Loucy (cell line): Measurements from ENCODE around the gene CALHM3.

ENCODE experiments used
- H2AFZ ChIP-seq: fragments of 200-600 bp; sonication (generic); 2 replicates; pipeline ENCODE4 v1.6.0; 2016; ENCODE audit warnings: antibody characterized with exemption, mild to moderate bottlenecking, low read length, moderate library complexity
- H3F3A ChIP-seq: fragments of 200-600 bp; 2 replicates; pipeline ENCODE4 v1.6.0; 2016; ENCODE audit warnings: antibody characterized with exemption, low read depth, mild to moderate bottlenecking
- H3K27me3 ChIP-seq: fragments of 200-600 bp; sonication (generic); 2 replicates; pipeline ENCODE4 v1.6.1; 2014; ENCODE audit warnings: low read length, mild to moderate bottlenecking; ENCODE audit not compliant: insufficient read depth, poor library complexity, severe bottlenecking
- H3K36me3 ChIP-seq: fragments of 200-600 bp; sonication (generic); 2 replicates; pipeline ENCODE4 v1.6.1; 2016; ENCODE audit warnings: low read length; ENCODE audit not compliant: insufficient read depth
- H3K4me1 ChIP-seq: fragments of 200-600 bp; sonication (generic); 2 replicates; pipeline ENCODE4 v1.5.1; 2014; ENCODE audit warnings: low read length, mild to moderate bottlenecking; ENCODE audit not compliant: insufficient read depth, poor library complexity, severe bottlenecking
- H3K4me2 ChIP-seq: fragments of 200-600 bp; sonication (generic); 2 replicates; pipeline ENCODE4 v1.6.0; 2014; ENCODE audit warnings: antibody characterized with exemption, low read length, low read depth, mild to moderate bottlenecking; ENCODE audit not compliant: poor library complexity, severe bottlenecking
- H3K4me3 ChIP-seq: fragments of 200-600 bp; sonication (generic); 2 replicates; pipeline ENCODE4 v1.5.1; 2014; ENCODE audit warnings: low read length, mild to moderate bottlenecking, mixed read lengths; ENCODE audit not compliant: poor library complexity, severe bottlenecking
- H3K79me2 ChIP-seq: fragments of 200-600 bp; sonication (generic); 2 replicates; pipeline ENCODE4 v1.6.1; 2014; ENCODE audit warnings: low read length; ENCODE audit not compliant: insufficient read depth
- H3K9ac ChIP-seq: fragments of 200-600 bp; sonication (generic); 2 replicates; pipeline ENCODE4 v1.6.0; 2014; ENCODE audit warnings: mild to moderate bottlenecking, low read depth, low read length, moderate library complexity; ENCODE audit not compliant: poor library complexity, severe bottlenecking
- H3K9me2 ChIP-seq: fragments of 200-600 bp; sonication (generic); replicated peaks from 2 replicates; pipeline ENCODE4 v1.6.1; 2016; ENCODE audit warnings: low read depth, low read length, mixed read lengths
- H3K9me3 ChIP-seq: fragments of 200-600 bp; sonication (generic); 2 replicates; pipeline ENCODE4 v1.6.1; 2014; ENCODE audit warnings: mild to moderate bottlenecking, antibody characterized with exemption, low read length, low read depth; ENCODE audit not compliant: insufficient read depth
- H4K20me1 ChIP-seq: fragments of 200-600 bp; sonication (generic); 2 replicates; pipeline ENCODE4 v1.6.0; 2014; ENCODE audit warnings: antibody characterized with exemption, low read length, mild to moderate bottlenecking; ENCODE audit not compliant: insufficient read depth, poor library complexity, severe bottlenecking
- EZH2phosphoT487 ChIP-seq: fragments of 200-600 bp; IDR thresholded peaks from 2 replicates; pipeline ENCODE4 v1.6.1; 2018; ENCODE audit warnings: antibody characterized with exemption, mild to moderate bottlenecking, moderate library complexity, borderline replicate concordance
- TF ChIP-seq, protein P1 (sequence below): fragments of 200-600 bp; sonication (generic); conservative IDR thresholded peaks from 2 replicates; pipeline ENCODE4 v1.5.1; 2014; ENCODE audit warnings: mild to moderate bottlenecking, antibody characterized with exemption, low read length

Gene CALHM3

DNA sequence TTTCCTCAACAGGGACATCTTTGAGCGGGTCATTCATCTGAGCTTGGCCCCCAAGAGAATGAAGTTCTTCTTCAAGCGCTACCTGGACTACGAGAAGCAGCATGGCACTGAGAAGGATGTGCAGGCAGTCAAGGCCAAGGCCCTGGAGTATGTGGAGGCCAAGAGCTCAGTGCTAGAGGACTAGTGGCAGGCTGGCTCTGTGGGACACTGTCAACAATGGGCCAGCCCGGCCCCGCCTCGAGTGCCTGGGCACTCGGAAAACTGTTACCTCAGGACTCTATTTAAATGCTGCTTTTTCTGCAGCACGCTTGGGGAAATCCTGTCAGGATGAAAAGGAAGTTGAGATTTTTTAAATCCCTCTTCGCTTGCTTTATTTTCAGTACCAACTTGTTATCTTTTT lies 33.7 kb downstream of the CALHM3 start:
- Histone ChIP-seq H3K4me3 (no peak overlapping the region), H3K9me2 (no peaks in the 10 kb centered on the region), H3F3A (no peaks in the 10 kb centered on the region), H3K4me1 (peaks cover 14% of the 10 kb centered on the region), H3K36me3 (peaks cover 71% of the 10 kb centered on the region; the same call in 1 of the 2 replicates), H4K20me1 (peaks cover 13% of the 10 kb centered on the region), H3K9ac (no peak overlapping the region), H3K27me3 (no peaks in the 10 kb centered on the region), H3K4me2 (no peak overlapping the region), H2AFZ (no peak overlapping the region), H3K9me3 (no peaks in the 10 kb centered on the region), H3K79me2 (peaks cover 34% of the 10 kb centered on the region)
- TF ChIP-seq, protein P1, sequence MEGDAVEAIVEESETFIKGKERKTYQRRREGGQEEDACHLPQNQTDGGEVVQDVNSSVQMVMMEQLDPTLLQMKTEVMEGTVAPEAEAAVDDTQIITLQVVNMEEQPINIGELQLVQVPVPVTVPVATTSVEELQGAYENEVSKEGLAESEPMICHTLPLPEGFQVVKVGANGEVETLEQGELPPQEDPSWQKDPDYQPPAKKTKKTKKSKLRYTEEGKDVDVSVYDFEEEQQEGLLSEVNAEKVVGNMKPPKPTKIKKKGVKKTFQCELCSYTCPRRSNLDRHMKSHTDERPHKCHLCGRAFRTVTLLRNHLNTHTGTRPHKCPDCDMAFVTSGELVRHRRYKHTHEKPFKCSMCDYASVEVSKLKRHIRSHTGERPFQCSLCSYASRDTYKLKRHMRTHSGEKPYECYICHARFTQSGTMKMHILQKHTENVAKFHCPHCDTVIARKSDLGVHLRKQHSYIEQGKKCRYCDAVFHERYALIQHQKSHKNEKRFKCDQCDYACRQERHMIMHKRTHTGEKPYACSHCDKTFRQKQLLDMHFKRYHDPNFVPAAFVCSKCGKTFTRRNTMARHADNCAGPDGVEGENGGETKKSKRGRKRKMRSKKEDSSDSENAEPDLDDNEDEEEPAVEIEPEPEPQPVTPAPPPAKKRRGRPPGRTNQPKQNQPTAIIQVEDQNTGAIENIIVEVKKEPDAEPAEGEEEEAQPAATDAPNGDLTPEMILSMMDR = no peak
- TF ChIP-seq EZH2phosphoT487 = no peak

DNA sequence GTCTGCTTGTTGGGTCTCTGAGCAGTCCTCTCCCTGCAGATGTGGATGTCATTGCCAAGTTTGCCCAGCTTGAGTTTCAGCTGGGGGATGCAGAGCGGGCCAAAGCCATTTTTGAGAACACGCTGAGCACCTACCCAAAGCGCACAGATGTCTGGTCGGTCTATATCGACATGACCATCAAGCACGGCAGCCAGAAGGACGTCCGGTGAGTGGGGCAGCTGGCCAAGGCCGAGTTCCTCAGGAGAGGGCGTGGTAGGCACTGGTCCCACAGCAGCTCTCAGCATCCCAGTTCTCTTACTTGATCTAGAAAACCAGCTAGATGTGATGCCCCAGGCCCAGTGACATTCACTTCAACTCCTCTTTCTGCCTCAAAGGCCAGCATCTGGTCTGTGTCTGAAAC lies 34.6 kb downstream of the CALHM3 start:
- H3K9ac ChIP-seq = no peak overlapping the region
- TF ChIP-seq, protein P1 = no peak
- TF ChIP-seq EZH2phosphoT487 = no peak
- no peaks in the 10 kb centered on the region for H3K9me3 ChIP-seq

DNA sequence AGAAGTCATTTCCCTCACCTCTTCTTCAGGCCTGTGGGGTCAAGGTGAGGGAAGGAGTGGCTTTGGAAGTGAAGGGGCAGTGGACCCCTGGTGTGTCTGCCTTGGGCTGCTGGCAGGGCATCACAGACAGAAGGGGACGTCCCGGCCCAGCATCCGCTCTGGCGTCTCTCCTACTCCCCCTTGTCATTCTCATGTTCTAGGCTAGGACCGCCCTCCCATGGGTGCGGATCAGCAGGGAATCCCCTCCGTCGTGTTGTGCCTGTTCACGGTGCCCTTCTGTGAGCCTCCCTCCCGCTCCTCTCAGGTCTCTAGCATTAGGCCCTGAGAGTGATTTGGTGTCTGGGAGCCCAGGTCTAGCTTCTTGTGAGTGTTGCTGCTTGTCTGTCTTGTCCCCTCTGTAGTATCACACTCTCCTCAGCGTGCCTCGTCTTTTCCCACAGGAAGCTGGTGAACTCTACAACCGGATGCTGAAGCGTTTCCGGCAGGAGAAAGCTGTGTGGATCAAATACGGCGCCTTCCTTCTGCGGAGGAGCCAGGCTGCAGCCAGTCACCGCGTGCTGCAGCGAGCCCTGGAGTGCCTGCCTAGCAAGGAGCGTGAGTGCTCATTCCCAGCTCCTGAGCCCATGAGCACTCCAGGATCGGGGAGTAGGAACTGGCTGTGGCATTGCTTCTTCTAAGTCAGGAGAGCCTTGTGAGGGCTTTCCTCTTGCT lies 35.4 kb downstream of the CALHM3 start:
- Histone ChIP-seq H3K9me2 (no peaks in the 10 kb centered on the region), H3F3A (no peaks in the 10 kb centered on the region), H2AFZ (no peak overlapping the region), H3K79me2 (peaks cover 17% of the 10 kb centered on the region; the same call in 1 of the 2 replicates), H3K9ac (no peak overlapping the region), H3K4me3 (no peak overlapping the region), H3K4me2 (no peak overlapping the region), H3K9me3 (no peaks in the 10 kb centered on the region), H3K27me3 (no peaks in the 10 kb centered on the region), H4K20me1 (no peaks in the 10 kb centered on the region), H3K36me3 (peaks cover 84% of the 10 kb centered on the region; the same call in 1 of the 2 replicates), H3K4me1 (no peaks in the 10 kb centered on the region)
- TF ChIP-seq, protein P1 = no peak

More for the DNA sequence above, 34.6 kb downstream of the CALHM3 start:
- no peaks in the 10 kb centered on the region for H3F3A ChIP-seq
- no peak overlapping the region for H2AFZ ChIP-seq
- peaks cover 80% of the 10 kb centered on the region; the same call in 1 of the 2 replicates for H3K36me3 ChIP-seq
- H4K20me1 ChIP-seq = peaks cover 8% of the 10 kb centered on the region
- H3K4me3 ChIP-seq = no peak overlapping the region
- no peaks in the 10 kb centered on the region for H3K27me3 ChIP-seq
- H3K4me1 ChIP-seq = peaks cover 5% of the 10 kb centered on the region
- H3K79me2 ChIP-seq = peaks cover 25% of the 10 kb centered on the region; the same call in 1 of the 2 replicates
- no peak overlapping the region for H3K4me2 ChIP-seq
- H3K9me2 ChIP-seq = no peaks in the 10 kb centered on the region
